ENCODE results near the gene CBX7.
A peak's percentile ranks its signal among the peaks of the same experiment; 100 is the strongest.

The CBX7 gene

GRCh38 chr22:39144101-39144767 lies 8.2 kb downstream of the CBX7 start:
- TF ChIP-seq, protein P1, sequence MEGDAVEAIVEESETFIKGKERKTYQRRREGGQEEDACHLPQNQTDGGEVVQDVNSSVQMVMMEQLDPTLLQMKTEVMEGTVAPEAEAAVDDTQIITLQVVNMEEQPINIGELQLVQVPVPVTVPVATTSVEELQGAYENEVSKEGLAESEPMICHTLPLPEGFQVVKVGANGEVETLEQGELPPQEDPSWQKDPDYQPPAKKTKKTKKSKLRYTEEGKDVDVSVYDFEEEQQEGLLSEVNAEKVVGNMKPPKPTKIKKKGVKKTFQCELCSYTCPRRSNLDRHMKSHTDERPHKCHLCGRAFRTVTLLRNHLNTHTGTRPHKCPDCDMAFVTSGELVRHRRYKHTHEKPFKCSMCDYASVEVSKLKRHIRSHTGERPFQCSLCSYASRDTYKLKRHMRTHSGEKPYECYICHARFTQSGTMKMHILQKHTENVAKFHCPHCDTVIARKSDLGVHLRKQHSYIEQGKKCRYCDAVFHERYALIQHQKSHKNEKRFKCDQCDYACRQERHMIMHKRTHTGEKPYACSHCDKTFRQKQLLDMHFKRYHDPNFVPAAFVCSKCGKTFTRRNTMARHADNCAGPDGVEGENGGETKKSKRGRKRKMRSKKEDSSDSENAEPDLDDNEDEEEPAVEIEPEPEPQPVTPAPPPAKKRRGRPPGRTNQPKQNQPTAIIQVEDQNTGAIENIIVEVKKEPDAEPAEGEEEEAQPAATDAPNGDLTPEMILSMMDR (IDR thresholded peaks at IDR 0.05; ENCODE audit: low read depth, low read length): no peak
- H3K4me3 ChIP-seq (ENCODE audit: low read depth, low read length): peak overlapping the region; percentile 91

DNA sequence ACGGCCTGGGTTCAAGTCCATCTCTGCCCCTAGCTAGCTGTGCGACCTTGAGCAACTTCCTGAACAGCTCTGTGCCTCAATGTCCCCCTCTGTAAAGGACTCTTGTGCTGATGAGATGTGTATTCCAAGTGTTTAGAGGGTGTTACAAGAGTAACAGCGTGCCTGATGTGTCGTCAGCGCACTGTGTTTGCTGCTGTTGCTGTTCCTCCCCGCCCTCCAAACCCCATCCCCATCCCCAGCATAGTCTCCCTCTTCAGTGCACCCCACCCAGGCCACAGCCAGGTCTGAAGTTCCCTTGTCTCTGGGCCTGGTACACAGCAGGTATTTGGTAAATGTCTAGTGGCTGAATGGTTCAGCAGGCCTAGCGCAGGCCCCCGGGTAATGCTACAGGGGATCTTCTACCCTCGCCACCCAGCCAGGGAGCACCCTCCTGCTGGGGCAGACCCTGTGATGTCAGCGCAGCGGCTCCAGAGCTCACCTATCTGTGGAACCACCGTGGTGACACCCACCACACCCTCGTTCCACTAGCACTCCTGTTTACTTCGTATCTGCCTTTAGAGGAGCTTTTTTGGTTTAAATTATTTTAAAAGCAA lies 10.3 kb downstream of the CBX7 start:
- TF ChIP-seq, protein P1 (IDR thresholded peaks at IDR 0.05; ENCODE audit: low read depth, low read length): no peak

GRCh38 chr22:39139933-39140332 lies 12.5 kb downstream of the CBX7 start:
- H3K4me3 ChIP-seq (ENCODE audit: low read depth, low read length): no peak overlapping the region
- TF ChIP-seq, protein P1 (IDR thresholded peaks at IDR 0.05; ENCODE audit: low read depth, low read length): no peak

More for the DNA sequence above, 10.3 kb downstream of the CBX7 start:
- H3K4me3 ChIP-seq (ENCODE audit: low read depth, low read length): no peak overlapping the region

GRCh38 chr22:39138357-39138997 lies 14.0 kb downstream of the CBX7 start:
- no peak overlapping the region for H3K4me3 ChIP-seq (ENCODE audit: low read depth, low read length)
- TF ChIP-seq, protein P1 (IDR thresholded peaks at IDR 0.05; ENCODE audit: low read depth, low read length): no peak

- TF ChIP-seq, protein P1 (IDR thresholded peaks at IDR 0.05; ENCODE audit: low read depth, low read length): no peak
- no peak overlapping the region for H3K4me3 ChIP-seq (ENCODE audit: low read depth, low read length)
Observed at GRCh38 chr22:39136317-39136716, 16.2 kb downstream of the CBX7 start.

GRCh38 chr22:39135092-39135896 lies 17.2 kb downstream of the CBX7 start:
- no peak overlapping the region for H3K4me3 ChIP-seq (ENCODE audit: low read depth, low read length)
- TF ChIP-seq, protein P1 (IDR thresholded peaks at IDR 0.05; ENCODE audit: low read depth, low read length): peak; percentile 62

Measured in WI38 (cell line).